K562 (cell line): ENCODE data around the gene ZNF277.

Source experiments
- CBX1 ChIP-seq: sonication (generic); IDR thresholded peaks from 2 replicates; pipeline ENCODE4 v1.6.1; 2016; ENCODE audit warnings: antibody characterized with exemption, low read depth, mild to moderate bottlenecking
- GTF2A2 ChIP-seq: IDR thresholded peaks from 2 replicates; pipeline ENCODE4 v1.6.1; 2016; ENCODE audit warnings: mild to moderate bottlenecking, missing genetic modification characterization, missing compliant biosample characterization
- POLR2A ChIP-seq: fragments of 450-650 bp; conservative IDR thresholded peaks from 2 replicates; pipeline ENCODE4 v1.6.1; 2016
- RAD51 ChIP-seq: fragments of 450-650 bp; IDR thresholded peaks from 2 replicates; pipeline ENCODE4 v1.7.1; 2016; ENCODE audit warnings: low read depth, mild to moderate bottlenecking, borderline replicate concordance
- SUPT5H ChIP-seq: fragments of 450-650 bp; IDR thresholded peaks from 2 replicates; pipeline ENCODE4 v1.6.1; 2016
- ZBTB1 ChIP-seq: sonication (generic); formaldehyde crosslinking; IDR thresholded peaks from 2 replicates; pipeline ENCODE4 v1.8.1; 2023; ENCODE audit warnings: missing genetic modification reagents, low read depth, mild to moderate bottlenecking, borderline replicate concordance
- ZNF23 ChIP-seq: fragments of 250-450 bp; sonication (Bioruptor Pico); IDR thresholded peaks from 2 replicates; pipeline ENCODE4 v1.4.0; 2020; ENCODE audit warnings: mild to moderate bottlenecking
- ZNF512 ChIP-seq: IDR thresholded peaks from 2 replicates; pipeline ENCODE4 v1.6.1; 2016; ENCODE audit warnings: missing genetic modification characterization, missing compliant biosample characterization

- TF ChIP-seq POLR2A = no peak
- TF ChIP-seq CBX1 = no peak
- TF ChIP-seq SUPT5H = no peak
- no peak for TF ChIP-seq GTF2A2
- TF ChIP-seq RAD51 = no peak
- TF ChIP-seq ZNF512 (tag) = no peak
- TF ChIP-seq ZNF23 (CRISPR knock-in tag) = no peak
- TF ChIP-seq ZBTB1 (CRISPR knock-in tag) = no peak
These were observed 20.3 kb downstream of the ZNF277 start for GRCh38 chr7:112226701-112227276.
